Cortex of kidney (tissue), 1 donor: ENCODE results near the gene SOX9.

Source experiments
- DNase-seq: peaks from one replicate; lab custom pipeline; 2025; lab: John Stamatoyannopoulos, UW

Gene SOX9

GRCh38 chr17:72162569-72162968 lies 41.7 kb downstream of the SOX9 start:
- DNase-seq = no peak

GRCh38 chr17:72163474-72163873 lies 42.7 kb downstream of the SOX9 start:
- no peak for DNase-seq

- DNase-seq = no peak
Observed at GRCh38 chr17:72164158-72164739, 43.4 kb downstream of the SOX9 start.

- DNase-seq = no peak
Observed at GRCh38 chr17:72165192-72165866, 44.5 kb downstream of the SOX9 start.

DNA sequence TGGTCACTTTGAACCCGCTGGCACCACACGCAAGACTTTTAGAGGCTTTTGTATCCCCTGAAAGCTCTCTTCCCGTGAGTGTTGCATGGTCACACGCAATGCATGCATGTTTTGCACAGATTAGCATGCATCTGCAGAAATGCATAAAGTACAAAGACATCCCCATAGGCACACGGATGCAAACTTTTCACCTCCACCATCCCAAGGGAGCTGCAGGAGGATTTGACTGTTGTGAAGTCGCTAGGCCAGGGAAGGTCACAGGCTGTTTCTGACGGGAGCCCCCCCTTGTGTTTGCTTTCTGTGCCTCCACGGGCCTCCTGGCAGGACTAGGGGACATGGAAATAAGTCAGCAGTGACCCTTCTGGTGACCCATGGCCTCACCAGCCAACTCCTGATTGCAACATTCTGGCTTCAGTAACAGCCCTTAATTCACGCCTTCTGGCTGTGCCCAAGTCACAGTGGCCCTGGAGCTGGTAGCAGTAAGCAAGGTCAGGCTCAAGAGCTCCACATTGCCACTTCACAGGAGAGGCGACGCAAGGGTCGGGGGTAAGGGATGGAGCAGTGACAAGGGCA lies 45.1 kb downstream of the SOX9 start:
- DNase-seq = no peak

- DNase-seq = no peak
Observed at GRCh38 chr17:72167593-72167992, 46.8 kb downstream of the SOX9 start.

- no peak for DNase-seq
Observed at GRCh38 chr17:72169823-72170222, 49.0 kb downstream of the SOX9 start.

- no peak for DNase-seq
Observed at GRCh38 chr17:72171703-72172667, 51.2 kb downstream of the SOX9 start.

- no peak for DNase-seq
Observed at GRCh38 chr17:72173499-72174116, 52.8 kb downstream of the SOX9 start.

- no peak for DNase-seq
Observed at GRCh38 chr17:72175263-72175662, 54.4 kb downstream of the SOX9 start.
